ENCODE measurements around the gene PRR12.

DNA sequence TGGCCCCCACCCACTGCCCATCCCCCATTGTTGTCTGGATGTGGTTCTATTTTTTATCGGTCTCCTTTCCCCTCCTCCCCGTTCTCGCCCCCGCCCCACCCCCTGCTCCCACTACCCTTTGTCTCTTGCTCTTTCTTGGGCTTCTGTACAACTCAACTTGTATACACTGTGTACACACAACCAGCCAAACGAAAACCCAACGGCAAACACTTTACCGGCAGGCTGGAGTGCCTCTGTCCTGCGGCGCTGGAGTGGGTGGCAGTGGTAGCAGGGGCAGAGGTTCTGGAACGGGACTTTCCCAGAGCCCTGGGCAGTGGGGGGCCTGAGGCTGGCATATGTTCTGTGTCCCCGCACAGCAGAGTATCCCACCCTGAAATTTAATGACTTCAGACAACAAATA, 35.2 kb downstream of the PRR12 start:
- TF ChIP-seq EZH2 (IDR thresholded peaks at IDR 0.05; ENCODE audit: low read depth), result no peak
- TF ChIP-seq CTCF (conservative IDR thresholded peaks at IDR 0.05), result no peak

Data from PC-9 (cell line).